Activated CD4-positive, alpha-beta T cell treated with anti-CD3 and anti-CD28 coated beads, Interleukin-2, amount 10 ng/mL, durations not matched to agents 24 days and 14 days (primary cell): ENCODE results near the gene CROCC2. TPM values are rescaled to one million over a fixed set of nuclear protein-coding genes. Genes with fewer than 3 reads are reported as not detected.
A peak's percentile ranks its signal among the peaks of the same experiment; 100 is the strongest.

Experiments
- DNase-seq: peaks from one replicate; pipeline ENCODE4 v3.0.0; 2022
- H3K27ac Mint-ChIP-seq: one replicate; pipeline ENCODE4 v1.8.0; 2022; ENCODE audit warnings: mild to moderate bottlenecking, mixed read lengths
- H3K27me3 Mint-ChIP-seq: one replicate; pipeline ENCODE4 v1.8.0; 2022; ENCODE audit warnings: mixed read lengths
- H3K36me3 Mint-ChIP-seq: one replicate; pipeline ENCODE4 v1.8.0; 2022; ENCODE audit warnings: low read depth, mild to moderate bottlenecking, mixed read lengths
- H3K4me1 Mint-ChIP-seq: one replicate; pipeline ENCODE4 v1.8.0; 2021; ENCODE audit warnings: mixed read lengths
- H3K4me3 Mint-ChIP-seq: one replicate; pipeline ENCODE4 v1.8.0; 2022; ENCODE audit warnings: mild to moderate bottlenecking, moderate library complexity, mixed read lengths
- H3K9me3 Mint-ChIP-seq: one replicate; pipeline ENCODE4 v1.8.0; 2021; ENCODE audit warnings: mixed read lengths
- intact Hi-C: fragments of 100-400 bp; cut with micrococcal nuclease; formaldehyde crosslinking; loops from one replicate; pipeline ENCODE4 v1.15.1; 2023
- total RNA-seq: library from RNA; stranded (reverse); gene quantifications from 2 replicates; pipeline ENCODE4 v1.2.3, GENCODE V29; 2022

Gene CROCC2
- total RNA-seq, 1 donor from 2014 or later: not detected

GRCh38 chr2:240983361-240983995 lies 77.3 kb downstream of the CROCC2 start:
- Mint-ChIP-seq H3K9me3 (no peaks in the 10 kb centered on the region), H3K27ac (no peak overlapping the region), H3K4me3 (no peak overlapping the region), H3K4me1 (peaks cover 1% of the 10 kb centered on the region), H3K27me3 (peaks cover 15% of the 10 kb centered on the region), H3K36me3 (no peaks in the 10 kb centered on the region)
- intact Hi-C loops: no loop called here
- peak; percentile 84 for DNase-seq

GRCh38 chr2:240983996-240984498 lies 77.9 kb downstream of the CROCC2 start:
- Mint-ChIP-seq H3K9me3 (no peaks in the 10 kb centered on the region), H3K4me1 (peaks cover 1% of the 10 kb centered on the region), H3K4me3 (no peak overlapping the region), H3K27me3 (peaks cover 15% of the 10 kb centered on the region), H3K36me3 (no peaks in the 10 kb centered on the region), H3K27ac (no peak overlapping the region)
- intact Hi-C loops: no loop called here
- no peak for DNase-seq

- intact Hi-C loops: no loop called here
- no peaks in the 10 kb centered on the region for H3K36me3 Mint-ChIP-seq
- H3K27ac Mint-ChIP-seq: peak overlapping the region; percentile 59
- no peak overlapping the region for H3K4me3 Mint-ChIP-seq
- peaks cover 1% of the 10 kb centered on the region for H3K4me1 Mint-ChIP-seq
- no peak for DNase-seq
- H3K27me3 Mint-ChIP-seq: peaks cover 14% of the 10 kb centered on the region
- H3K9me3 Mint-ChIP-seq: no peaks in the 10 kb centered on the region
These were observed 80.0 kb downstream of the CROCC2 start for GRCh38 chr2:240985881-240986786.

DNA sequence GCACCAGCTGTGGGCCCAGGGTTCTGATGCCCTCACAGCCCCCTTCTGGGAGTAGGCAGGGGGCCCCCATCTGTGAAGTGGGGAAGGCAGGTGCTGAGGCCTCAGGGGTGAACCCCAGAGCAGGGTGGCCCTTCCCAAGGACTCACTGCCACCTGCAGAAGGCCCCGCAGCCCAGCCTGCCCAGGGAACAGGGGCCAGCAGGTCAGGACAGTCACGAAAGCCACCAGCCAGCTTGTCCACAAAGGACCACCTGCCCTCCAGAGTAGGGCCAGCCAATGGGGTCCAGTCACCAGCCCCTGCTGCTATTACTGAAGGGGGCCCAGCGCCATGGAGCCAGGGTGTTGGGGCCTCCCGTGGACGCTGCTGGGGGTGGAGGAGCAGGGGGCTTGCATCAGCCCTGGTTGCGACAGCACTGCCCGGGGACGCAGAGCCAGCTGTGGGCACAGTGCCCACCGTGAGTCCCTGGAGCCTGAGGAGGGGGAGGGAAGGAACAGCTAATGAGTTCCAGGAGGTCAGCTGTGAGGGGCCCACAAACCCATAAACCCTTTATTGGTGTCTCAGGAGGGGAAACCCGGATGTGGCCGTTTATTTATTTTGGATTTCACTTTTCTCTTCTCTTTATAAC lies 80.8 kb downstream of the CROCC2 start:
- no peak overlapping the region for H3K27ac Mint-ChIP-seq
- peaks cover 1% of the 10 kb centered on the region for H3K4me1 Mint-ChIP-seq
- no peak overlapping the region for H3K4me3 Mint-ChIP-seq
- no peaks in the 10 kb centered on the region for H3K9me3 Mint-ChIP-seq
- intact Hi-C loops: no loop called here
- H3K27me3 Mint-ChIP-seq: peaks cover 10% of the 10 kb centered on the region
- no peak for DNase-seq
- H3K36me3 Mint-ChIP-seq: no peaks in the 10 kb centered on the region

GRCh38 chr2:240987588-240987987 lies 81.5 kb downstream of the CROCC2 start:
- no peak overlapping the region for H3K27ac Mint-ChIP-seq
- no peak overlapping the region for H3K4me3 Mint-ChIP-seq
- peaks cover 1% of the 10 kb centered on the region for H3K4me1 Mint-ChIP-seq
- intact Hi-C loops: no loop called here
- no peaks in the 10 kb centered on the region for H3K36me3 Mint-ChIP-seq
- DNase-seq: no peak
- peaks cover 7% of the 10 kb centered on the region for H3K27me3 Mint-ChIP-seq
- H3K9me3 Mint-ChIP-seq: no peaks in the 10 kb centered on the region

DNA sequence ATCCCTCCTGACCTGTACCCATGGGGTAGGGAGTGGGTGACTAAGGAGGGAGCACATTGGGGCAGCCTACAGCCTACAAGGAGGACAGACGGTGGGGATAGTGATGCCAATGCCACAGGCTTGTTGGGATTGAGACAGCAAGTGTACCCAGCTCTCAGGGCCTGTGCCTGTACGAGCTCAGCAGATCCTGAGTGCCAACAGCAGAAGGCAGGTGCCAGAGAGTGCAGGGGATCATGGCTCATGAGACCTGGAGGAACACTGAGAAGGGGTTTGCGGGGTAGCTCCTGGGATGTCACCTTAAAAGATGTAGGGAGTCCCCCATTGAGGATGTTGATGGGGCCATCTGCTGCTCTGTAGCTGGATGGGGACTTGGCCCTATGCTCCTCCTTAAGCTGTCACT lies 82.0 kb downstream of the CROCC2 start:
- Mint-ChIP-seq H3K9me3 (no peaks in the 10 kb centered on the region), H3K27ac (no peak overlapping the region), H3K4me3 (no peak overlapping the region), H3K27me3 (peaks cover 4% of the 10 kb centered on the region), H3K36me3 (no peaks in the 10 kb centered on the region), H3K4me1 (no peaks in the 10 kb centered on the region)
- intact Hi-C loops: no loop called here
- DNase-seq: no peak

DNA sequence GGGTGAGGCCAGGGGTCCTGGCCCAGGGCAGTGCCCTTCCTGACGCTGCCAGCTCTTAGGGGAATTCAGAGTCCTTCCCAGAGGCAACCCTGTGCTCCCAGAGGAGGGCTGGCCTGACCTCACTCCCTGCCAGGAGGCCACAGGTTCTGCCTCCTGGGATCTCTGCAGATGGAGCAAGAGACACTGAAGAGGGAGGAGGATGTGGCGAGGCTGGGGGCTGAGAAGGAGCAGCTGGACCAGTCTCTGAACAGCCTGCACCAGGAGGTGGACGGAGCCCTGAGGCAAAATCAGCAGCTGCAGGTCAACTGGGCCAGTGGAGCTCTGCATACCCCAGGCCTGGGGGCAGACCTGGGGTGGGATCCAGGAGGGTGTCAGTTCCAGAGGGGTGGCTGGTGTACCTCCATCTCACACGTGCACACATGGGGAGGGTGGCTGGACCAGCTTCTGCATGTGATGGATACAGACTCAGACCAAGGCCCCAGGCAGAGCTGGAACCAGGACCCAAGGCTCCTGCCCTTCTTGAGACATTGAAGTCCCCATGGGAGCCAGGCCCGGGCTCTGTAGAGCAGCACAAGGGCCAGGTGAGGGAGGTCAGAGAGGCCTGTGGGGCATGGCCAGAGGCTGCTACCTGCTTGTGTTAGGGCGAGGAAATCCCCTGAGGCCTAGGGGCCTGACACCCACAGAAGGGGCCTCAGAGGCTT lies 82.6 kb downstream of the CROCC2 start:
- Mint-ChIP-seq H3K9me3 (no peaks in the 10 kb centered on the region), H3K4me1 (no peaks in the 10 kb centered on the region), H3K27me3 (peaks cover 4% of the 10 kb centered on the region), H3K27ac (no peak overlapping the region), H3K36me3 (no peaks in the 10 kb centered on the region), H3K4me3 (no peak overlapping the region)
- no peak for DNase-seq
- intact Hi-C loops: no loop called here

DNA sequence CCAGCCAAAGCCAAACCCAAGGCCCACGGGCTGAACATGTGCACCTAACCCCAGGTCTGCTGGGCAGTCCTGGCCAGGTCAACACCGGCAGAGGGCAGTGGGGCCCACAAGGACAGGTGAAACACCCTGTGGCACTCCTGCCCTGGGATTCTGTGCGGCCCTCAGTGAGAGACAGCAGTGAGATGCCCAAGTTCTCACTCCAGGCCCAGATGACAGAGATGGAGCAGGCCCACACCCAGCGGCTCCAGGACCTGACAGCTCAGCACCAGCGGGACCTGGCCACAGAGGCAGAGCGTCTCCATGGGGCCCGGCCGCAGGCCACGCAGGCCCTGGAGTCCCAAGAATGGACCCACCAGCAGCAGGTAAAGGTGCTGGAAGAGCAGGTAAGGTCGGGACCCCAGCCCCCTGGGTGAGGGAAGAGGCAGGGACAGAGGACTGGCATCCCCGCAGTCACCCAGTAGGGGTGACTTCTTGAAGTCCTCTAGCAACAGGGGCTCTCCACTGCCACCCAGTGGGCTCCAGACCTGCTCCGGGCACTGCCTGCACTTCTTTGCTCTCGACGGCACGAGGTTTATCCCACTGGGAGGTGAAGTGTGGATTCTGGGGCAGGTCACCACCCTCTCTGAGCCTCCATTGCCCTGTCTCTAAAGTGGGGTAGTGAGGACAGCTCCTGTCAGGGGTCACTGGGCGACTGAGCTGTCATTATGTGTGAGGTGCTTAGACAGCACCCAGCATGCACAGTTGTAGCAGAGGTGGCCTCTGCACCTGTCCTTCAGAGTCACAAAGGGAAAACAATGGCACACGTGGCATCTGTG lies 83.5 kb downstream of the CROCC2 start:
- no peaks in the 10 kb centered on the region for H3K9me3 Mint-ChIP-seq
- no peaks in the 10 kb centered on the region for H3K36me3 Mint-ChIP-seq
- no peaks in the 10 kb centered on the region for H3K4me1 Mint-ChIP-seq
- DNase-seq: no peak
- intact Hi-C loops: no loop called here
- H3K27ac Mint-ChIP-seq: no peak overlapping the region
- H3K4me3 Mint-ChIP-seq: no peak overlapping the region
- H3K27me3 Mint-ChIP-seq: peaks cover 4% of the 10 kb centered on the region

GRCh38 chr2:240990266-240990529 lies 84.1 kb downstream of the CROCC2 start:
- no peak for DNase-seq
- no peak overlapping the region for H3K27ac Mint-ChIP-seq
- H3K4me3 Mint-ChIP-seq: no peak overlapping the region
- H3K27me3 Mint-ChIP-seq: peaks cover 4% of the 10 kb centered on the region
- H3K4me1 Mint-ChIP-seq: no peaks in the 10 kb centered on the region
- intact Hi-C loops: no loop called here
- no peaks in the 10 kb centered on the region for H3K9me3 Mint-ChIP-seq
- no peaks in the 10 kb centered on the region for H3K36me3 Mint-ChIP-seq

- no peak for DNase-seq
- intact Hi-C loops: no loop called here
- peaks cover 3% of the 10 kb centered on the region for H3K27me3 Mint-ChIP-seq
- H3K4me3 Mint-ChIP-seq: no peak overlapping the region
- H3K4me1 Mint-ChIP-seq: no peaks in the 10 kb centered on the region
- H3K27ac Mint-ChIP-seq: no peak overlapping the region
- H3K9me3 Mint-ChIP-seq: no peaks in the 10 kb centered on the region
- H3K36me3 Mint-ChIP-seq: no peaks in the 10 kb centered on the region
These were observed 84.7 kb downstream of the CROCC2 start for GRCh38 chr2:240990726-240991377.

DNA sequence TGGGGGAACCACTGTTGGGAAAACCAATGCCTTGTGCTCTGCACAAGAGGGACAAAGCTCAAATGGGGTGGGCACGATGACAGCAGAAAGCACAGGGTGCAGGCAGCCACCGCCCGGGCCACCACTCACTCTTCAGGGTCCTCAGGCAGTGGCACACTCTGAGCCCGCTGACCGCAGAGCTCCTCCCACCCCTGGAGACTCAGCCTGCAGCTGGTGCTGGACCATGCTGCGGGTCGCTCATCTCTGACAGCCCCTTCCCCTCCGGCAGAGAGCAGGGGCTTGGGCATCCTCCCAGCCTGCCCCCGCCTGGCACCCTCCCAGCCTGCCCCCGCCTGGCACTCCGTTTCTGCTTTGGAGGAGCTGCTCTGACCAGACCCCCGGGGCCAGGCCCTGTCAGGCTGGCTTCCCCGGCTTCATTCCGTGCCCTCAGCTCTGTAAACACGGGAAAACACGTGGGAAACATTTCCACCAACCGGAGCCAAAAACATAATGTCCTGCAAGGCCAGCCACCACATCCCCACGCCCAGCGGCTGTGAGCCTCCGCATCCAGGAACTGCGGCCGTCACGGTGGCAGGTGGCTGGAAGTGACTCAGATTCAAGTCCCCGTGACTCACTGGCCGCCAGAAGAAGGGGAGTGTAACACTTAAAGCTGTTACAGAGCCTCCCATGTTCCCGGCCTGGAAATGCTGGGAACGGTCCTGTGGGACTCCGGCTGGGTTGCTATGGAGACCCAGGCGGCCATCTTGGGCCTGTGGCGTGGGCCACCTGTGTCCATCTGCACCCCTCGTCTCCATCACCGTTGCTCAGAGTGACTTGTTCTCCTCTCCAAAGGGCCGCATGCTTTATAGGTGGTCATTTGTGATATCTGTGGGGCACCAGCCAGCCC lies 85.5 kb downstream of the CROCC2 start:
- Mint-ChIP-seq H3K4me1 (no peaks in the 10 kb centered on the region), H3K9me3 (no peaks in the 10 kb centered on the region), H3K27me3 (peaks cover 3% of the 10 kb centered on the region), H3K36me3 (no peaks in the 10 kb centered on the region), H3K27ac (no peak overlapping the region), H3K4me3 (no peak overlapping the region)
- intact Hi-C loops: no loop called here
- DNase-seq: no peak

DNA sequence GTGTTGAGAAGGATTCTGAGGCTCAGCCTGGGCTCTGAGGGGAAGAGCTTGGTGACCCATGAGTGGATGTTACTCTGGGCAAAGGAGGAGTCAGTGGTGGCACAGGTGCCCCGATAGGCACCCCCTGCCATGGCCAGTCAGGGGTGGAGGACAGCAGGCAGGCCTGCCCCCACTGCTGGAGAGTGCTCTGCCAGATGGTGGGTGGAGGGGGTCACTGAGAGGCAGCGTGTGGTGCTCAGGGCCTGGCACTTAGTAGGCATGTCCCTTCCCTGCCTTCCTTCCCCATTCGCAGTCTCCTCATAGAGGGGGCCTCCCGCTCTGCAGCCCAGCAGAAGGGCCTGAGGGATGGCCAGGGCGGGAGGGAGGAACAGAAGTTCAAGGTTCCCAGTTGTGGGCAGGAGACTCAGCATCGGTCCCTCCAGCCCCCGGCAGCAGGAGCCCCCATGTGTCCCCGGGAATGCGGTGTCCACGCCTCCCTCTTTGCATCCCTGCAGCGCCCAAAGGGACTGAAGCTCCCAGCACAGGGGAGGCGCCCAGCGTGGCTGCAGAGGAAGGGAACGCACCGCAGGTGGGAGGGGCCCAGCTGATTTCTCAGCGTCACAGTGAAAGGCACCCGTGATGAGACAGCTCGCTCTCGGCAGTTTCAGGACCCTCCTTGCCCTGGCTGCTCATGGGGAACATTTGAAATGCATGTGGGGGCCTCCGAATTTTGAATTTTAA lies 86.6 kb downstream of the CROCC2 start:
- Mint-ChIP-seq H3K27me3 (peaks cover 10% of the 10 kb centered on the region), H3K4me1 (no peaks in the 10 kb centered on the region), H3K27ac (no peak overlapping the region), H3K4me3 (no peak overlapping the region), H3K9me3 (no peaks in the 10 kb centered on the region), H3K36me3 (no peaks in the 10 kb centered on the region)
- no peak for DNase-seq
- intact Hi-C loops: no loop called here
